NCI-H1436 treated with DMSO at 0.1 percent for 48 hours (cell line): ENCODE data around the gene AIFM3.

ENCODE experiments used
- DNase-seq: peaks from one replicate; lab custom pipeline; 2025; lab: John Stamatoyannopoulos, UW

Gene AIFM3

DNA sequence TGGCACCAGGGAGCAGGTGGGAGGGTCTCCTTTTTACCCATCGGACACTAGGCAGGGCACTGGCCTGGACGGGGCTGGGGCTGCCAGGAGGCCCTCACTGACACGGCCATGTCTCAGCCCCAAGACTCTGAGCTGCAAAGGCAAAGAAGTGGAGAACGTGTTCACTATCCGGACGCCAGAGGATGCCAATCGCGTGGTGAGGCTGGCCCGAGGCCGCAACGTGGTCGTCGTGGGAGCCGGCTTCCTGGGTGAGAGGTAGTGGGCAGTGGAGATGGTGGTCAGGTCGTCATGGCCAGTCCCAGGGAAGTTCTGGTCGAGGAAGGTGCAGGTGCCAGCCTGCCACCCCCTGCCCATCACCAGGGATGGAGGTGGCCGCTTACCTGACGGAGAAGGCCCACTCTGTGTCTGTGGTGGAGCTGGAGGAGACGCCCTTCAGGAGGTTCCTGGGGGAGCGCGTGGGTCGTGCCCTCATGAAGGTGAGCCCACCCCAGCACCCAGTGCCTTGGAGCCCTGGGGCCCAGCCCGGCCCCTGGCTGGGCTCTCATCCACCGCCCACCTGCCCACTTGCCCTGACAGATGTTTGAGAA lies 9.3 kb downstream of the AIFM3 start:
- no peak for DNase-seq

- no peak for DNase-seq
Observed at GRCh38 chr22:20977019-20977418, 10.0 kb downstream of the AIFM3 start.

GRCh38 chr22:20977516-20978170 lies 10.6 kb downstream of the AIFM3 start:
- DNase-seq = no peak

- no peak for DNase-seq
Observed at GRCh38 chr22:20978419-20978818, 11.4 kb downstream of the AIFM3 start.

GRCh38 chr22:20979243-20979809 lies 12.3 kb downstream of the AIFM3 start:
- no peak for DNase-seq

GRCh38 chr22:20979940-20980453 lies 12.9 kb downstream of the AIFM3 start:
- DNase-seq = no peak

DNA sequence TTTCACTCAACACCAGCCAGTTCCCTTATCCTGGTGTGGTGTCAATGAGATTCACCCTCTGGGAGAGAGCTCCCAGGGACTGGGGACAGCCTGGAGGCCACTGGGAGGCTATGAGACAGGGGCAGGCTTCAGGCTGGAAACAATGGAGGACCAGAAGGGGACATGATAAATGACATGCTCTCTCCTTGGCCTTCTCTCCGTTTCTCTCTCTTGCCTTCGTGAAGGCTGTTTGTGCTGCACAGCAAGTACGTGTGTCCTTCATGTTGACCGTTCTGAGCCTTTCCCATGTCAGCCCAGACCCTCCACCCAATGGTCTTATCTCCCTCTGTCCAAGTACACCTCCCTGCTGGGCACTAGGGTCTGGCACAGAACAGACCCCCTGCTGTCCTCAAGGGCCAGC lies 13.5 kb downstream of the AIFM3 start:
- no peak for DNase-seq

DNA sequence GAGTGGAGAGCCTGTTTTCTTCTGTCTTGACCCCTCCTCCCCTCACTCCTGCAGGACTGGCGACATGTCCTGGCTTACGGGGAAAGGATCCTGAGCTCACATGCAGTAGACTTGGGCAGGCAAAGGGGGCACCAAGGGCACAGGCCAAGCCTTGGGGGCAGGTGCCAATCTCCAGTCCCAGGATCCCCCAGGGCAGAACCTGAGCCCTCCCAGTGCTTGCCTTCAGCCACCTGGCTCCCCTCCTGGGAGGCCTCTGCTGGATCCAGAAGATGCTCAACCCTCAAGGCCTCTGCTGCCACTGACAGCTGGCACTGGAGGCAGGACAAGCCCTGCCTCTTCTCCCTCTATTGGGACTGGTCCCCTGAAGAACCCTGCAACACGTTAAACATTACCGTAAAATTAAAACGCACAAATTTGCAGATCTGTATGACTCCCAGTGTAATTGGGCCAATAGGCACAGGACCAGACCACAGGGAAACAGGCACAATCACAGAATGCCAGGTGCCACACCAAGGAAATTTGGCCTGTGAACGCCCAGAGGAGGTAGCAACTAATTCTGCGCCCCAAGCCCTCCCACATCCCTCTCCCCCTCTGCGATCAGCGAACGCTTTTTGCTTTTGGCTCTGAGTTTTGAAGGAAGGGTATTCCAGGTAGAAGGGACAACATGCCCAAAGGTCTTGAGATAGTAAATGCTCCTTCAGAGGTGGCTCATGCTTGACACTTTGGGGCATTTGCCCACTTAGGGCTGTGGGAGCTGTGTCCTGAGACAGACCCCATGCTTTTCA lies 14.1 kb downstream of the AIFM3 start:
- no peak for DNase-seq

GRCh38 chr22:20981787-20982562 lies 14.9 kb downstream of the AIFM3 start, which contains the start of gene LZTR1:
Gene LZTR1, plus strand, starts transcription at chr22:20982297. Its CDS starts 75 bp downstream, at chr22:20982372.
- DNase-seq = peak; percentile 24

- no peak for DNase-seq
Observed at GRCh38 chr22:20982563-20982882, 15.5 kb downstream of the AIFM3 start.

GRCh38 chr22:20983081-20983771 lies 16.2 kb downstream of the AIFM3 start:
- DNase-seq = no peak

GRCh38 chr22:20985720-20986119 lies 18.7 kb downstream of the AIFM3 start:
- no peak for DNase-seq

- DNase-seq = no peak
Observed at GRCh38 chr22:20986365-20986764, 19.3 kb downstream of the AIFM3 start.

GRCh38 chr22:20987375-20987774 lies 20.3 kb downstream of the AIFM3 start:
- no peak for DNase-seq

GRCh38 chr22:20988573-20989322 lies 21.7 kb downstream of the AIFM3 start:
- DNase-seq = no peak

DNA sequence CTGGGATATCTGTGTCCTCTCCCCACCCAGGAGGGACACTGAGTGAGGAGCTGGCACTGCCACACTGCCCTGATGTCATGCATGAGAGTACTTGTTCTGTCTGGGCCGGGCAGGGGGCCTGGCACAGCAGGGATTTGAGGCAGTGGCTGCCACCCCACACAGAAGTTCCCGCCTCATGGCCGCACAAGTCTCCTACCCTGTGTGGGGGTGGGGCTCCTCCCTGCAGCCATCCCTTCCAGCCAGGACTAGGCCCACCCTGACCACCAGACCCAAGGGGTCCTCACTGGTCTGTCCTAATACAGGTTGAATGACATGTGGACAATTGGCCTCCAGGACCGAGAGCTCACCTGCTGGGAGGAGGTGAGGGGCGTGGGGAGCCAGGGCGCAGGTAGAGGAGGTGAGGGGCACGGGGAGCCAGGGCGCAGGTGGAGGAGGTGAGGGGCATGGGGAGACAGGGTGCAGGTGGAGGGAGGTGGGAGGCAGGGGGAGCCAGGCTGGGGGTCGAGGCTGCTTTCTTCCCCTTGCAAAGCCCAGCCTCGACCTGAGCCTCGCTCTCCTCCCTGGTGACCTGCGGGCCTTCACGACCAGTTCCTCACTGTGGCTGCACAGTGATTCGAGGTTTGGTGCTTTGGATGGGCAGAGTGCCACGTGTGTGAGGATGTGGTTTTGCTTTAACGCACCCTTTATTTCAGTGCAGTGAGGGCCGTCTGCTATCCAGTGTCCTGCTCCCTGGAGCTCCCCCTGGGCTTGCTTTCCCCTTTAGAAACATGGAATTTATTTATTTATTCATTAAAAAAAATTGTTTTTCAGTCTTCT lies 22.5 kb downstream of the AIFM3 start:
- DNase-seq = no peak

- DNase-seq = no peak
Observed at GRCh38 chr22:20990184-20991180, 23.4 kb downstream of the AIFM3 start.

DNA sequence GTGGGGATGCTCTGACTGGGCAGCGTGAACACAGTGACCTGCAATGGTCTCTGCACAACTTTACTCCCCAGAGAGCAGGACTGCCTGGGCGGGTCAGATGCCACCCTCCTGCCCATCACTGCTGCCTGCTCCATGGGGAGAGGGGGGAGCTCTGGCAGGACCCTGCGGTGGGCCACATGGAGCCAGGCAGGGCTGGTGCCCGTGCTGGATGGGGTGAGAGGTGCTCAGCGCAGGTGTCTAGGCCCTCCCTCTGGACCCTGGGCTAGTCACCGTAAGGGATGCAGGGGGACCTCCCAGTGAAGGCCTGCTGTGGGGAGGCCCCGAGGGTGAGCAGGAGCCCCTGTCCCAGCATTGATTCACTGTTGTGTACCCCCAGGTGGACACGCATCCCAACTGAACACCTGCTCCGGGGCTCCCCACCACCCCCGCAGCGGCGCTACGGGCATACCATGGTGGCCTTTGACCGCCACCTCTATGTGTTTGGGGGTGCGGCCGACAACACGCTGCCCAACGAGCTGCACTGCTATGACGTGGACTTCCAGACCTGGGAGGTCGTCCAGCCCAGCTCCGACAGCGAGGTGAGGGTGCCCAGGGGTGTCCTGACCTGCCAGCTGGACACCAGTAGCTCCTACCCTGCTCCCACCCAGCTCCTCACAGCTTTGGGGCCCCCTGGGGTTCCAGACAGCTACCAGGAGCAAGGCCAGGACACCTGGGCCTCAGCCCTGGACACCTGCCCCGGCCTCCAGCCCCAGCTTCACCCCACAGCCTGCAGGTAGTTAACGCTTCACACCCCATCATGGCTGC lies 24.4 kb downstream of the AIFM3 start:
- no peak for DNase-seq
